Cardiac muscle cell (in vitro differentiated cells and primary cell): Measurements from ENCODE around the gene CANX. TPM values are rescaled to one million over a fixed set of nuclear protein-coding genes. Genes with fewer than 3 reads are reported as not detected.

Experiments
- DNase-seq, 2 donors: peaks; one replicate each; pipeline versions ENCODE4 v3.0.0 to v3.0.0-alpha.2; 2010 to 2017; ENCODE audit warnings: low read depth in 1 of 2, low spot score in 1 of 2
- H3K27ac ChIP-seq: fragments of 200-600 bp; sonication (generic); 2 replicates; pipeline ENCODE4 v1.5.1; 2016
- H3K27me3 ChIP-seq: fragments of 200-600 bp; sonication (generic); 2 replicates; pipeline ENCODE4 v1.6.0; 2016; ENCODE audit warnings: control low read depth
- H3K36me3 ChIP-seq: fragments of 200-600 bp; sonication (generic); 2 replicates; pipeline ENCODE4 v1.5.1; 2016; ENCODE audit warnings: control low read depth
- H3K4me1 ChIP-seq: fragments of 200-600 bp; sonication (generic); 2 replicates; pipeline ENCODE4 v1.8.1; 2017; ENCODE audit warnings: low read depth, mild to moderate bottlenecking, mixed run types
- H3K4me3 ChIP-seq: fragments of 200-600 bp; sonication (generic); 2 replicates; pipeline ENCODE4 v1.5.1; 2016; ENCODE audit warnings: mild to moderate bottlenecking
- H3K9me3 ChIP-seq: fragments of 200-600 bp; sonication (generic); 2 replicates; pipeline ENCODE4 v1.5.1; 2017; ENCODE audit warnings: low read depth, mild to moderate bottlenecking, control low read depth
- CTCF ChIP-seq: IDR thresholded peaks from 2 replicates; pipeline ENCODE4 v1.5.1; 2012; ENCODE audit warnings: low read depth, mild to moderate bottlenecking, low read length
- polyA plus RNA-seq: library from polyadenylated mRNA; unstranded; fragments of >200 nt; fragmentation: Nextera tagmentation; extraction: Ambion mirVana; gene quantifications from 2 replicates; pipeline ENCODE4 v1.2.1, GENCODE V29; 2016
- total RNA-seq: library from RNA; depleted of rRNA; stranded (reverse); fragments of >200 nt; gene quantifications from 2 replicates; pipeline ENCODE4 v1.2.3, GENCODE V29; 2016

CANX gene
- total and polyA plus RNA-seq, 2 experiments from 2014 or later = 319 to 358 TPM

GRCh38 chr5:179768326-179769085, 69.7 kb downstream of the CANX start:
- Histone ChIP-seq H3K27me3 (no peaks in the 10 kb centered on the region), H3K27ac (peak overlapping the region; percentile 27), H3K36me3 (peaks cover 54% of the 10 kb centered on the region), H3K4me1 (peaks cover 6% of the 10 kb centered on the region), H3K4me3 (no peak overlapping the region), H3K9me3 (no peaks in the 10 kb centered on the region)
- TF ChIP-seq CTCF = peak; percentile 25
- DNase-seq = peak; percentile 21 to 75

GRCh38 chr5:179769271-179769670, 70.5 kb downstream of the CANX start:
- no peak for TF ChIP-seq CTCF
- Histone ChIP-seq H3K27me3 (no peaks in the 10 kb centered on the region), H3K36me3 (peaks cover 54% of the 10 kb centered on the region), H3K9me3 (no peaks in the 10 kb centered on the region), H3K4me3 (no peak overlapping the region), H3K4me1 (no peaks in the 10 kb centered on the region), H3K27ac (peak overlapping the region; percentile 27)
- DNase-seq = no peak

GRCh38 chr5:179769796-179770195, 71.0 kb downstream of the CANX start:
- no peaks in the 10 kb centered on the region for H3K27me3 ChIP-seq
- H3K36me3 ChIP-seq = peaks cover 60% of the 10 kb centered on the region
- no peak overlapping the region for H3K27ac ChIP-seq
- H3K9me3 ChIP-seq = no peaks in the 10 kb centered on the region
- no peaks in the 10 kb centered on the region for H3K4me1 ChIP-seq
- peak in 1 of 2 donors; percentile 58 for DNase-seq
- no peak overlapping the region for H3K4me3 ChIP-seq
- TF ChIP-seq CTCF = no peak

- no peak overlapping the region for H3K4me3 ChIP-seq
- no peaks in the 10 kb centered on the region for H3K4me1 ChIP-seq
- H3K27ac ChIP-seq = no peak overlapping the region
- DNase-seq = peak in 1 of 2 donors; percentile 15
- no peak for TF ChIP-seq CTCF
- no peaks in the 10 kb centered on the region for H3K9me3 ChIP-seq
- no peaks in the 10 kb centered on the region for H3K27me3 ChIP-seq
- peaks cover 70% of the 10 kb centered on the region for H3K36me3 ChIP-seq
These were observed 72.6 kb downstream of the CANX start for GRCh38 chr5:179771311-179771895.

- Histone ChIP-seq H3K27ac (no peak overlapping the region), H3K4me1 (no peaks in the 10 kb centered on the region), H3K27me3 (no peaks in the 10 kb centered on the region), H3K9me3 (no peaks in the 10 kb centered on the region), H3K4me3 (no peak overlapping the region), H3K36me3 (peaks cover 68% of the 10 kb centered on the region)
- DNase-seq = no peak
- TF ChIP-seq CTCF = no peak
These were observed 73.6 kb downstream of the CANX start for GRCh38 chr5:179772351-179772750.
